Inflammatory macrophage treated with lipopolysaccharide for 4 hours (primary cell): ENCODE measurements around the gene DHRS1.
"Not testable (repeated sequence)": the region's sequence is repeated elsewhere in the genome, so short reads cannot be mapped to it uniquely, and the experiment has no call there.

Experiments
- DNase-seq: peaks from one replicate; pipeline ENCODE4 v3.0.0-alpha.2; 2020

The DHRS1 gene

DNA sequence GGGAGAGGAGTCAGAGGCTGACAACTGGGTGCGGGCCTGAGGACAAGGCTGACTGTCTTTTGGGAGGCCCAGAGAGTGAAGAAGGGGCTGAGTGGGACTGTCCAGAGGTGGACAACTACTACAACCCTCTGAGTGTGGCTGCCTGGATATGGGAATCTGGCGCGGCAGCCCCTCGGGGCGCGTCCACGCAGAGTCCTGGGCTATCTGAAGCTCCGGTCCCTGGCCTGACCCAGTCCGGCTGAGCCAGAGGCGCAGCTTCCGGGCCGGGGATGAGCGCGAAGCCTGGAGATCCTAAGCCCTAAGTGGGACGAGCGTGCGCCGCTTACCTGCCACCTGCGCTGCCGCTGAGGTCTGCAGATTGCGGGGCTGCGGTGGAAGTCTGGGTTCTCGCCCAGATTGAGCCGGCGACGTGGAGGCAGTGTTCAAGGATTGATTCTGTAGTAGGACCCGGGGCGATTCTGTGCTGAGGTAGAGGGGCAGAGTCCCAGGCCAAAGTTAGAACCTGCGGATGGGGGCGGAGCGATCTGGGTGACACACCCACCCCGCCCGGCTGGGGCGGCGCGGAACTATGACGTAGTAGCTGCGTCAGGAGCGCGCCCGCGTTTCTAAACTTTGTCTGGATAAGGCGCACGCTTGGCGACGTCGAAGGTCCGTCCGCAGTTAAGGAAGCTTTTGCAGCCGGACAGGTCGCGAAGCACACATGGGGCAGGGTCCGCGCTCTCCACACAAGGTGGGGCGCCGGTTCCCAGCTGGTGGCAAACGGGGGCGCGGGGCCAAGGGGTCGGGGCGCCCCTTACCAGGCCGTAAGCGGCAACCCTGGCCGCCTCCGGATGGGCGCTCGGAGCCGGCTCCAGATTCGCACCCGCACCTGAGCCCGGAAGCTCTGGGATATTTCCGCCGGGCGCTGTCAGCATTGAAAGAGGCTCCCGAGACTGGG, at the start of gene DHRS1, which contains the start of gene NOP9:
TSS of gene DHRS1 (minus strand) at position 526 of the 937 bp plus-strand sequence. CDS start 674 bp downstream, outside the sequence.
TSS of gene NOP9 (plus strand) at position 596 of the 937 bp plus-strand sequence. CDS start at position 701, 105 bp downstream.
- peak; percentile 89 for DNase-seq

DNA sequence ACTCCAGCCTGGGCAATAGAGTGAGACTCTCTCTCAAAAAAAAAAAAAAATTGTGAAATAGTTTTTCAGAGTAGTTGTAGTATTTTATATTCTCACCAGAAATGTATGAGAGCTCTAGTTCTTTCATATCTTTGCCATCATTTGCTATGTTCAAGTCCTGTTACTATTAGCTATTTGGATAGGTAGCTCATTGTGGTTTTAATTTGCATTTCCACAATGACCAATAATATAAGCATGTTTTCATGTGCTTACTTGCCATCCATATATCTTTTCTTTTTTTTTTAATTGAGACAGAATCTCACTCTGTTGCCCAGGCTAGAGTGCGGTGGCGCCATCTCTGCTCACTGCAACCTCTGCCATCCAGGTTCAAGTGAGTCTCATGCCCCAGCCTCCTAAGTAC, 48.6 kb upstream of the DHRS1 start:
- no peak for DNase-seq

DNA sequence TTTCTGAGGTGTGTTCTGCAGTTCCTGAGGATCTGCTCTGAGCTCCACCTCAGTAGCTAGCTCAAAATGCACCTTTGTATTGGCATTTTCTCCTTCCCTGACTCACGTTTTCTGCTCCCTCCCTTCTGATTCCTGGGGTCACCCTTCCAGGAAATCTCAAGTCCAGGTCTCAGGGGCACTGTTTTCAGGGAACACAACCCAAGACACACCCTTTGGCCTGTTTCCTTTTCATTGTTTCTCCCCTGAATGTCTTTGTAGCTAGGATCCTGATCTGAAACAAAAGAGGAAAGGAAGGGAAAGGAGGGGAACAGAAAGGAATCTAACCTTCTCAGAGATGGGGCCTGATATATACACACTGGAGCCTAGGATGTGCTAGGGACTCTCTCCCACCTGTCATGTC, 47.6 kb upstream of the DHRS1 start:
- DNase-seq: no peak

DNA sequence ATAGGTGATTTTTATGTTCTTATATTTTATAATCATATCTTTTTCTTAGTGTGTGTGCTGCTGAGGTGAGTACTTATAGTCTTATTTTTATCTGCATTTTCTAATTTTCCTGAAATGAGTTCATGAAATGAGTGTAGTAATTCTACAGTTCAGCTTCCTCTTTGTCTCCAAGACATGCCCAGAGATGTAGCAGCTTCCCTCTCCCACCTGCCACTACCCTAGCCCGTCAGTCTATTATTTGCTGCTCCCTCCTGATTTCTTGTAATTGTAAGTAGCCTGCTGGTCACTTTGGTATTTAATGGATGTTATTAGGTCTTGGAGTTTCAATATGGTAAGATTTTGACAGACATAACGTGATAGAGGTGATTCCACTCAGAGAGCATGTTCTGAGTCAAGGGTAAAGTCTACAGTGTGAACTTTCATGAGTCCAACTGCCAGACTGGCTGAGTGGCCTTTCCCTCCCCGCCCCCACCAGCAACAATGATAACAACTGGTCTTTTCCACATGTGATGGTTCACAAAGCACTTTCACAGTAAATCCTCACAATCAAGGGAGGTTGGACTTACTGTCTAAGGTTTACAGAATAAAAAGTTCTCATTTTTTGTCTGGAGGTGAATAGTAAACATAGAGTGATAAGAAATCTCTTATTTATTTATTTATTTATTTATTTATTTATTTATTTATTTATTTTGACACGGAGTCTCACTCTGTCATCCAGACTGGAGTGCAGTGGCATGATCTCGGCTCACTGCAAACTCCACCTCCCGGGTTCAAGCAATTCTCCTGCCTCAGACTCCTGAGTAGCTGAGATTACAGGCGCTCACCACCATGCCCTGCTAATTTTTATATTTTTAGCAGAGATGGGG, 44.4 kb upstream of the DHRS1 start:
- no peak for DNase-seq

DNA sequence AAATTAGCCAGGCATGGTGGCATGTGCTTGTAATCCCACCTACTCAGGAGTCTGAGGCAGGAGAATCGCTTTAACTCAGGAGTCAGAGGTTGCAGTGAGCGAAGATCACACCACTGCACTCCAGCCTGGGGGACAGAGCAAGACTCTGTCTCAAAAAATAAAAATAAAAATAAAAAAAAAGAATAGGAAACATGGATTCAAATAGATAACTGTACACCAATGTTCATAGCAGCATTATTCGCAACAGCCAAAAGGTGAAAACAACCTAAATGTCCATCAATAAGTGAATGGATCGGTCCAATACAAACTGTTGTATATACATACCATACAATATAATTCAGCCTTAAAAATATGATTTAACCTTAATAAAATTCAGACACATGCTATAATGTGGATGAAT, 43.3 kb upstream of the DHRS1 start:
- no peak for DNase-seq

GRCh38 chr14:24340606-24341005, 41.0 kb upstream of the DHRS1 start:
- no peak for DNase-seq

DNA sequence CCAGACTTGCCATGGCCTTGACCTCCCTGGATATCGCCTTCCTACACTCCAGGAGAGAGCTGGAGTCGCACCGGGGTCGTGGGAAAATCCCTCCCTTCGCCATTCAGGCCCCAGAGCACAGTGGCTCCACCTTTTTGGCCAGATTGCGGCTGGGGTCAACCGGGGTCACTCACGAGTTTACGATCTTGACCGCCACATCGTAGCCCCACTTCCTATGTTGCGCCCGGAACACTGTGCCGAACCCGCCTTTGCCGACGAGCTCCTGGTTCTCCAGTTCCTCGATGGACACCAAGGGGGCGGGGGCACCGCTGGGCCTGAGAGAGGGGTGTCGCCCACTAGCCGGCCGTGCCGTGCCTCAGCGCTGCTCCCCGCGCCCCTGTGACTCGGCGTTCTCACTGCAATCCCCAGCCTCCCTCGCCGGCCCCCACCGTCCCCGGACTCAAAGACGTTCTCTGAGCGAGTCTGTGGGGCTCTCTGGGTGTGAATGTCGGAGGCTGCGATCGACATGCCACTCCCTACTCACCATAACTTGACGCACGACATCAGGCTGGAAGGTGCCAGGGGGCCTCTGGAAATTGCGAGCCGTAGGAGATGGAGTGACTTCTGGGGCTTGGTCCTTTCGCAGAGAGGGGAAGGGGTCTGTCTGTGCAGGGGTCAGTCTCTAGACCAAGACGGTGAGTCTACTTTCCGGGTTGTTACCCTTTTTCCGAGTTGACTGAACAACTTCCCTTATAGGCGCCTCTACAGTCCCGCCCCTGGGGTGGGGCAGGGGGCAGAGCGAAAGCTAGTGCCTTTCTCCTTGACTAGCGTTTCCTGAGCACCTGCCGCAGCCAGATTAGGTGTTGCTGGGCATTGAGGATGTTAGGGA, 39.9 kb upstream of the DHRS1 start, which contains the start of gene RIPK3:
TSS of gene RIPK3 (minus strand) at position 708 of the 868 bp plus-strand sequence. CDS start at position 543, 165 bp downstream.
- peak; percentile 77 for DNase-seq

DNA sequence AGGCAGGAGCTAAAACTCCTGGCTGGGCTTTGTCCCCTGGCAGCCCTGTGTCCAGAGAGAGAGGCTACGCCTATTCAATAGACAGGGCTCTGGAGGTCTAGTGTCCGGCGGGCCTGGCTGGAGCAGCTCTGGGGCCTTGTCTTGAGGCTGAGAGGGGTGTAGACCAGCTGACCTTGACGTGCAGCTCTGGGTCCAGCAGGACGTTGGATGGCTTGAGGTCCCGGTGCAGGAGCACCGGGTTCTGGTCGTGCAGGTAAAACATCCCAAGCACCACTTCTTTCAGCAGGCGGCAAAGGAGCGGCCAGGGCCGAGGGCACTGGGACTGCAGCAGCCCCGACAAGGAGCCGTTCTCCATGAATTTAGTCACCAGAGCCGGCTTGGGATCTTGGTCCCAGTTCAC, 39.3 kb upstream of the DHRS1 start:
- DNase-seq: no peak

GRCh38 chr14:24337824-24338175, 38.2 kb upstream of the DHRS1 start:
- DNase-seq: no peak

DNA sequence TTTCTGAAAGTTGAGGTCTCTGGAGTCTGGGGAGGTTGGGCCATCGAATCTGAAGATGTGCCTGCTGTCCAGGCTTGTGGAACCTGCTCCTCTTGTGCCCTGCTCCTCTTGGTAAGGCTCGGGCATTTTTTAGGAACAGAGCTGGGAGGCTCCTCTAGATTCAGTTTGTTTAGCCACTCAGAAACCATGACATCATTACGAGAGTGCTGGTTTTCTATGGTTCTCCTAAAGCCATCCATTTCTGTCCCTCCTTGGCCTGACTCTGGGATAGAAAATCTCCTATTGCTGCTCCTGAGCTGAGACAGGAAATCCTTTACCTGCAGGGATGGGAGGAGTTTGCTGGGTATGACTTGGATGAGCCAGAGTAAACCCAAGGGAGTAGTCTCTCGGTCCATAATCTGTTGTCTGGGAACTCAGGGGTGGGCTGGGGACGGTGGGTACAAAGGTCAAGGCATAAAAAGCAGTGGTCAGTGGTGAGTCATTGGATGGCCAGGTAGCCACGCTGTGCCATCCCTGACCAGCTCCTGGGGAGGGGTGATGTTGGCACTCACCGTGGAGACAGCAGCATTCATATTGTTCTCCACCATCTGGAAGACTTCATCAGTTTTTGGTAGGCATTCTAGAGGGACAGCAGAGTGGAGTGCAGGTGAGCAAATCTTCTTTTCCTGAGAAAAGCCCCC, 37.7 kb upstream of the DHRS1 start:
- DNase-seq: no peak

DNA sequence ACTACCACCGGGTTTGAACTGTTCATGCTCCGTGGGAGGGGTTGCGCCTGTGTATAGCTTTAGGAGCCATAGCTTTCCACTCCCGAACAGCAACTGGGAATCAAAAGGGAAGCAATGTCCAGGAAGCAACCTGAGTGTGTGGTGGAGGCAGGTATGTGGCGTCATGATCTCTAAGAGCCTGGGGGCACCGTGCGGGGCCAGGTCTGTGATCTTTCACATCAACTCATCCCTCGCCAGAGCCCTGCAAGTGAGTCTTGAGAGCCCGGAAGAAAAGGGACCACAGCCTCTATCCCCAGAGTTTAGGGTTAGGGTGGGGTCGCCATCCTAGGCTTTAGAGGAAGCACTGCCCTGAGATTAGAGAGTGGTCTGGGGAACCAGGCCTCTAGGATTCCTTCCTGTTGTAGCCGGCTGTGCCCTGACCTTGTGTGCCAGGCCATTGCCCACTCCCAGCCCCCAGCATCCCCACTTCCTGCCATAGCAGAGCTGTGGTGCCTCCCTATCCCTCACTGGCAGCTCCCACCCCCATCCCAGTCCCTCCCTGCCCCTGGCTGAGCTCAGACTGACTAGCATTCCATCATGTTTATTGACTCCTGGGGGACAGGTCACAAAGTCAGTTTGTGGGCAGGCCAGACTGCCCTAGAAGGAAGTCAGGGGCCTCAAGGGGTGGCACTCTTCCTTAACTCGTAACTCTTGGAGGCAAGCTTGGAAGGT, 36.0 kb upstream of the DHRS1 start:
- no peak for DNase-seq

GRCh38 chr14:24334431-24335291, 35.1 kb upstream of the DHRS1 start, which contains the start of gene ADCY4:
TSS of gene ADCY4 (minus strand) at chr14:24335071. CDS start at chr14:24334652, 419 bp downstream.
- no peak for DNase-seq

GRCh38 chr14:24332268-24332993, 32.9 kb upstream of the DHRS1 start:
- DNase-seq: peak; percentile 68

- DNase-seq: no peak
Observed at GRCh38 chr14:24331731-24332267, 32.2 kb upstream of the DHRS1 start.

GRCh38 chr14:24330973-24331674, 31.5 kb upstream of the DHRS1 start:
- DNase-seq: no peak

DNA sequence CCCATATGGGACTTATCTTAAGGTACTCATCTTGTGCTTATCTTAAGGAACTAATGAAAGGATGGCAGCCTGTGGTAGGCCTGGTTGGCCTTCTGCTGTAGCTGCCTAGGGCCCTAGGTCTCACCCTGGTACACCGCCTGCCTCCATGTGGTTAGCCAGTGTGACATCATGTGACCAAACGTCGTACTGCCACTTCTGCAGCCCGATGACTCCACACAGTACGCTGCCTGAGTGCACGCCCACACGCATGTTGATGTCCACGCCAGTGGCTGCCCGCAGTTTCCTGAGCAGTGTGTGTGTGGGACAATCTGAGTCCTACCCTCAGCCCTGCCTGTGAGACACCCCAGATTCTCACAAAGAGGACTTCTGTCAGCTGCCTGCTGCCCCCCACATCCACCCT, 30.2 kb upstream of the DHRS1 start:
- DNase-seq: peak; percentile 97

DNA sequence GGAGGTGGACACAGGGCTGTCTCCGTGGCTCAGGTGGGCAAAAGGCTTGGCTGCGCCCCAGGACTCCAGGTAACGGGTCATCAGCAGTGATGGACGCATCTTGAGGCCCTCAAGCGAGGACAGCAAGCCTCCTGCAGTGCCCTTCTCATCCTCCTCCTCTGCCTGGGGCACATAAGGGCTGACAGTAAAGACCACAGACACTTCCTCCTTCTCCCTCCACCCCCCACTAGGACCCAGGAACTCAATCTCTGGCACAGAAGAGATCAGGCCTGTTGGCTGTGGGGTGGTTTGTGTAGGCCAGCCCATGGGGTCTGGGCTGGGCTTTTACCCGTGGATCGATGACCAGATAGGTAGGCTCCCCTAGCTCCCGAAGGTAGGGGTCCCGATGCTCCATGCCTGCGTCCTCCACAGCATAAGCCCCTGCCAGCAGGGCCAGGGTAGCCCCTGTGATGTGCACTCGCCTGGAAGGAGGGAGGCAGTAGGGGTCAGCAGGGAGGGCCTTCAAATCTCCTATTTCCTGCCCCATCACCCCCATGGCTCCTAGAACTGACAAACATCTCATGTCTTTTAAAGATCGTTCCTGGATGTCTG, 29.6 kb upstream of the DHRS1 start:
- DNase-seq: no peak

DNA sequence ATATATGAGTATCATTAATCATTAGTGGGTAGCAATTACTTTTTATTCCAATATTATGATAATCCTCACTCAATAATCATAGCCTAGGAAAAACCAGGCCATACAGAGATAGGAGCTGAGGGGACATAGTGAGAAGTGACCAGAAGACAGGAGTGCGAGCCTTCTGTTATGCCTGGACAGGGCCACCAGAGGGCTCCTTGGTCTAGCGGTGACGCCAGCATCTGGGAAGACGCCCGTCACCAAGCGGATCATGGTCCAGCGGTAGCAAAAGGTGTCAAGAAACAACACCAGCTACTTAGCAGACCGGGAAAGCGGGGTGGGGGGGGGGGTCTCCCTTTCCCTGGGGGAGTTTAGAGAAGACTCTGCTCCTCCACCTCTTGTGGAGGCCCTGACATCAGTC, 28.3 kb upstream of the DHRS1 start:
- not testable (repeated sequence) for DNase-seq
